Mesendoderm (in vitro differentiated cells): Measurements from ENCODE around the gene COL13A1.
A peak's percentile ranks its signal among the peaks of the same experiment; 100 is the strongest.

ENCODE experiments used
- DNase-seq: peaks from one replicate; pipeline ENCODE4 v3.0.0; 2013
- H2AK5ac ChIP-seq: 2 replicates; pipeline ENCODE4 v1.6.1; 2013; ENCODE audit warnings: low read length, inconsistent platforms
- H2BK120ac ChIP-seq: 2 replicates; pipeline ENCODE4 v1.6.1; 2013; ENCODE audit warnings: low read depth, mild to moderate bottlenecking, low read length, moderate library complexity, mixed read lengths
- H2BK15ac ChIP-seq: replicated peaks from 2 replicates; pipeline ENCODE4 v1.6.1; 2013; ENCODE audit warnings: low read depth, mild to moderate bottlenecking, moderate library complexity
- H2BK5ac ChIP-seq: 2 replicates; pipeline ENCODE4 v1.6.1; 2013; ENCODE audit warnings: low read length, inconsistent platforms
- H3K18ac ChIP-seq: 2 replicates; pipeline ENCODE4 v1.6.1; 2013; ENCODE audit warnings: mild to moderate bottlenecking, low read length, mixed read lengths
- H3K23ac ChIP-seq: one replicate; pipeline ENCODE4 v1.6.1; 2013; ENCODE audit warnings: low read length
- H3K27ac ChIP-seq: 2 replicates; pipeline ENCODE4 v1.5.1; 2013; ENCODE audit warnings: low read depth, mild to moderate bottlenecking, inconsistent platforms, low read length, moderate library complexity
- H3K27me3 ChIP-seq: 2 replicates; pipeline ENCODE4 v1.6.1; 2013; ENCODE audit warnings: low read length, control low read depth, mild to moderate bottlenecking, inconsistent platforms; ENCODE audit not compliant: insufficient read depth, poor library complexity
- H3K36me3 ChIP-seq: 2 replicates; pipeline ENCODE4 v1.6.1; 2013; ENCODE audit warnings: low read length, inconsistent platforms; ENCODE audit not compliant: control insufficient read depth, insufficient read depth
- H3K4ac ChIP-seq: one replicate; pipeline ENCODE4 v1.6.1; 2013; ENCODE audit warnings: low read depth, mild to moderate bottlenecking, low read length, moderate library complexity
- H3K4me1 ChIP-seq: 2 replicates; pipeline ENCODE4 v1.6.1; 2013; ENCODE audit warnings: low read depth, low read length, inconsistent platforms; ENCODE audit not compliant: control insufficient read depth
- H3K4me2 ChIP-seq: 2 replicates; pipeline ENCODE4 v1.6.1; 2013; ENCODE audit warnings: low read length
- H3K4me3 ChIP-seq: 2 replicates; pipeline ENCODE4 v1.5.1; 2013; ENCODE audit warnings: mild to moderate bottlenecking, low read length
- H3K56ac ChIP-seq: one replicate; pipeline ENCODE4 v1.6.1; 2013; ENCODE audit warnings: low read length
- H3K79me1 ChIP-seq: 2 replicates; pipeline ENCODE4 v1.6.1; 2013; ENCODE audit warnings: low read length, inconsistent platforms
- H3K79me2 ChIP-seq: 2 replicates; pipeline ENCODE4 v1.6.1; 2013; ENCODE audit warnings: mild to moderate bottlenecking, low read length; ENCODE audit not compliant: control insufficient read depth, insufficient read depth
- H3K9ac ChIP-seq: 2 replicates; pipeline ENCODE4 v1.6.1; 2013; ENCODE audit warnings: low read length, inconsistent platforms
- H4K5ac ChIP-seq: one replicate; pipeline ENCODE4 v1.6.1; 2013; ENCODE audit warnings: low read length
- H4K8ac ChIP-seq: one replicate; pipeline ENCODE4 v1.6.1; 2013; ENCODE audit warnings: low read depth, mild to moderate bottlenecking, control low read depth, low read length, moderate library complexity
- WGBS: extraction: QIAGEN DNeasy Blood & Tissue Kit; methylation state at CpG from one replicate; pipeline ENCODE4 v1.1.7; 2013; ENCODE audit warnings: low lambda C conversion rate, missing lambda C conversion rate; ENCODE audit not compliant: insufficient coverage; ENCODE audit errors: extremely low coverage; 5-methylcytosine and 5-hydroxymethylcytosine counted together

Gene COL13A1

DNA sequence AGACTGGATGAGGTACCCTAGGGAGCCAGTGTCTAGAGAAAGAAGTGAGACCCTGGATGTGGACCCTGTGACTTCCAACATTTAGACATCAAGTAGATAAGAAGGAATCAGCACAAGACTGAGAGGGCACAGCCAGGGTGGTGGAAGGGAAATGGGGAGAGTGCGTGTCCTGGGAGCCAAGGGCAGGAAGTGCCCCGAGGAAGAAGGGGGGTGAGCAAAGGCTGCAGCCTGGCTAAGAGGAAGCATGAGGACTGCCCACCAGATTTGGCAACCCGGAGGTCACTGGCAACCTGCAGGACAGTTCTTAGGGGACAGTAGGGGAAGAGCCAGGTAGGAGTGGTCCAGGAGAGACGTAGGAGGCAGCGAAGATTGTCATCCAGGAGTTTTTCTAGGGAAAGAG is 14.8 kb downstream of the COL13A1 start:
- H2BK15ac ChIP-seq = no peak overlapping the region
- H3K27ac ChIP-seq = no peak overlapping the region
- no peak overlapping the region for H3K56ac ChIP-seq
- H3K23ac ChIP-seq = no peak overlapping the region
- no peak overlapping the region for H3K9ac ChIP-seq
- no peak for DNase-seq
- H3K4me1 ChIP-seq = peaks cover 18% of the 10 kb centered on the region
- H3K27me3 ChIP-seq = no peaks in the 10 kb centered on the region
- no peak overlapping the region for H3K4me2 ChIP-seq
- H4K5ac ChIP-seq = no peak overlapping the region
- no peak overlapping the region for H3K18ac ChIP-seq
- H3K4ac ChIP-seq = no peak overlapping the region
- H3K4me3 ChIP-seq = no peak overlapping the region
- H2AK5ac ChIP-seq = no peak overlapping the region
- no peak overlapping the region for H2BK120ac ChIP-seq
- WGBS = no CpG with 5 or more reads among the region's 5 CpGs
- no peak overlapping the region for H2BK5ac ChIP-seq
- no peaks in the 10 kb centered on the region for H3K36me3 ChIP-seq
- H3K79me2 ChIP-seq = peaks cover 43% of the 10 kb centered on the region
- no peak overlapping the region for H4K8ac ChIP-seq
- peaks cover 50% of the 10 kb centered on the region for H3K79me1 ChIP-seq

DNA sequence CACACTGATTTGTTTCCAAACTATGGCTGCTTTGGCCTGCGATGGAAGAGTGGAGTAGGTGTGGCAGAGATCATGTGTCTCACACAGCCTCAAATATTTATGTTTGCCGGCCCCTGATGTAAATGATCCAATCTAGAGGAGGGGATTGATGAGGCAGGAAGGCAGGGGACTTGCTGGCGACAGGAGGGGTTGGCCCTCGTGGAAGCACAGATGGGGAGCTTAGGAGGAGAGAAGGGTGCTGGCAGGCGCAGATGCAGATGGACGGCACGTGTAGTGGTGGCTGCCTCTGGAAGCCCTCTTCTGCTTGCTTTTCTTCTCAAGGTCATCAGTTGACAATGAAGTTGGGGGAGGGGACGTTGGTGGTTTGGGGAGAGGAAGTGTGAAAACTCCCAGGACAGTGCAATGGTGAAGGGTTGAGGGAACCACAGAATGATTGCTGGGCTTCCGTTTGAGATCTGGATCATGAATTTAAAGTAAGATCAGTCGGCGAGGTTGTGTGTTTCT is 15.4 kb downstream of the COL13A1 start:
- no peak for DNase-seq
- no peak overlapping the region for H3K27ac ChIP-seq
- H3K79me2 ChIP-seq = peaks cover 37% of the 10 kb centered on the region

DNA sequence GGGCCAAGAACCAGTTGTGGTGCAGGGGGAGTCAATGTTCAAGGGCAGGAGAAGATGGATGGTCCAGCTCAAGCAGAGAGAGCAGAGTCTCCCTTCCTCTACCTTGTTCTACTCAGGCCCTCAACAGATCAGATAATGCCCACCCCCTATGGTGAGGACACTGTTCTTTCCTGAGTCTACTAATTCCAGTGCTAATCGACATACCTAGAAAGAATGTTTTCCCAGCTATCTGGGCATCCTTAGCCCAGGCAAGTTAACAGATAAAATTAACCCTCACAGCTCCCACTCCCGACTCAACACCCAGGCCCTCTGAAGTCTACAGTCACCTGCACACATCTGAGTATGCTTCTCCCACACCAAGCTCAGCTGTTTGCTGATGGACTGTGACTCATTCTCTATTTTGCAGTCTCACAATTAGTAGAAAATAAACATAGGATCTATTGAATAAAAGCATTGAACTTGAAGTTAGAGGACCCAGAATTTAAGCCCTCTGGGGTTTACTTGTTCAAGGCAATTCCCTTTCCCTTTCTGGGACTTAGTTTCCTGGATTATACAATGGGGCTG is 17.1 kb downstream of the COL13A1 start:
- Histone ChIP-seq H2AK5ac (no peak overlapping the region), H2BK120ac (no peak overlapping the region), H3K79me1 (peaks cover 50% of the 10 kb centered on the region), H3K4me2 (no peak overlapping the region), H3K56ac (no peak overlapping the region), H3K23ac (no peak overlapping the region), H3K27me3 (no peaks in the 10 kb centered on the region), H4K8ac (no peak overlapping the region), H3K4me1 (peaks cover 18% of the 10 kb centered on the region), H3K18ac (no peak overlapping the region), H3K4ac (no peak overlapping the region), H3K9ac (no peak overlapping the region), H3K79me2 (peaks cover 32% of the 10 kb centered on the region), H3K27ac (no peak overlapping the region), H3K4me3 (no peak overlapping the region), H4K5ac (no peak overlapping the region), H2BK15ac (no peak overlapping the region), H3K36me3 (peaks cover 2% of the 10 kb centered on the region), H2BK5ac (no peak overlapping the region)
- DNase-seq = peak; percentile 63
- no CpG with 5 or more reads among the region's 2 CpGs for WGBS

More for the DNA sequence above, 15.4 kb downstream of the COL13A1 start:
- Histone ChIP-seq H3K4me2 (no peak overlapping the region), H3K56ac (peak overlapping the region; percentile 18), H3K23ac (no peak overlapping the region), H3K9ac (no peak overlapping the region), H3K4ac (no peak overlapping the region), H2AK5ac (no peak overlapping the region), H3K36me3 (no peaks in the 10 kb centered on the region), H3K18ac (no peak overlapping the region), H2BK5ac (no peak overlapping the region), H2BK15ac (no peak overlapping the region), H4K5ac (no peak overlapping the region), H3K4me3 (no peak overlapping the region), H3K4me1 (peaks cover 18% of the 10 kb centered on the region), H4K8ac (no peak overlapping the region), H2BK120ac (no peak overlapping the region), H3K79me1 (peaks cover 46% of the 10 kb centered on the region), H3K27me3 (no peaks in the 10 kb centered on the region)
- no CpG with 5 or more reads among the region's 11 CpGs for WGBS

DNA sequence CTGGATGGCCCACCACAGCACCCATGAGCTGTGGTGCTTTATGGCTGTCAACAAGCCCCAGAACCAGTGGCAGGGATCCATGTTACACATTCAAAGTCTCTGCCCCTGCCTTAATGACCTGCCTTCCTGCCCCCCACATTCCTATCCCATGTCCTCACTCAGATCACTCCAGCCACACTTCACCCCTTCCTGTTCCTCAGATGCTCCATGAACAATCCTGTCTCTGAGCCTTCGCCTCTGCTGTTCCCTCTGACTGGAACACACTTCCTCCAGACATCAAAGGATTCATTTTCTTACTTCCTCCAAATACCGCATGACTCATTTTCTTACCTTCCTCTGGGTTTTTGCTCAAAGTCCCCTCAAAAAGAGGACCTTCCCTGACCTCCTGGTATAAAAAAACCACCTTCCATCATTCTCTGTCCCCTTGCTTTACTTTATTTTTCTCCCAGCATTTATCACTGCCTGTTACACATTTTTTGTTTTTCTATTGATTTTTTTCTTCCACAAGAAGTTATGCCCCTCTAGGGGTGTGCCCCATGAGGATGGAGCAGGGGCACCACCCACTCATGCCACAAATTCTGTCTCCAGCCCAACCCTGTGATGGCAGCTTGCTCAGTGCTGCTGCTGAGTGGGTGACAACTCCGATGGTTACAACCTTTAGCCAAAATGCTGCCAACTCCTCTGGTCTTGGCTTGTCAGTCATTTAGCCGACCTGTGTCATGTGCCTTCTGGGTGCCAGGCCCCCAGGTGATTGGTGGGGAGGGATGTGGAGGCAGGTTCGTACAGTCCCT is 18.2 kb downstream of the COL13A1 start:
- WGBS = no CpG with 5 or more reads among the region's 5 CpGs
- Histone ChIP-seq H2BK120ac (no peak overlapping the region), H4K5ac (no peak overlapping the region), H3K4me3 (no peak overlapping the region), H3K27ac (no peak overlapping the region), H3K56ac (no peak overlapping the region), H3K4me1 (peaks cover 18% of the 10 kb centered on the region), H3K27me3 (no peaks in the 10 kb centered on the region), H3K4ac (no peak overlapping the region), H3K36me3 (peaks cover 3% of the 10 kb centered on the region), H3K23ac (no peak overlapping the region), H2BK5ac (no peak overlapping the region), H2BK15ac (no peak overlapping the region), H3K79me2 (peaks cover 25% of the 10 kb centered on the region), H3K79me1 (peaks cover 46% of the 10 kb centered on the region), H3K4me2 (no peak overlapping the region), H2AK5ac (no peak overlapping the region), H4K8ac (no peak overlapping the region), H3K18ac (no peak overlapping the region), H3K9ac (no peak overlapping the region)
- peak; percentile 67 for DNase-seq

GRCh38 chr10:69820817-69821216 is 19.1 kb downstream of the COL13A1 start:
- Histone ChIP-seq H2BK5ac (no peak overlapping the region), H3K56ac (no peak overlapping the region), H3K18ac (no peak overlapping the region), H3K27ac (no peak overlapping the region), H3K4me2 (no peak overlapping the region), H2BK120ac (no peak overlapping the region), H3K4me3 (no peak overlapping the region), H3K36me3 (peaks cover 9% of the 10 kb centered on the region), H3K4me1 (peaks cover 12% of the 10 kb centered on the region), H4K5ac (no peak overlapping the region), H3K4ac (no peak overlapping the region), H4K8ac (no peak overlapping the region), H3K27me3 (no peaks in the 10 kb centered on the region), H2AK5ac (no peak overlapping the region), H3K9ac (no peak overlapping the region), H3K79me2 (peaks cover 22% of the 10 kb centered on the region), H3K79me1 (peaks cover 42% of the 10 kb centered on the region), H3K23ac (no peak overlapping the region), H2BK15ac (no peak overlapping the region)
- no peak for DNase-seq
- WGBS = no CpG with 5 or more reads among the region's 4 CpGs
